ENCODE data around the gene CERS4.
A peak's percentile ranks its signal among the peaks of the same experiment; 100 is the strongest.

CERS4 gene, protein sequence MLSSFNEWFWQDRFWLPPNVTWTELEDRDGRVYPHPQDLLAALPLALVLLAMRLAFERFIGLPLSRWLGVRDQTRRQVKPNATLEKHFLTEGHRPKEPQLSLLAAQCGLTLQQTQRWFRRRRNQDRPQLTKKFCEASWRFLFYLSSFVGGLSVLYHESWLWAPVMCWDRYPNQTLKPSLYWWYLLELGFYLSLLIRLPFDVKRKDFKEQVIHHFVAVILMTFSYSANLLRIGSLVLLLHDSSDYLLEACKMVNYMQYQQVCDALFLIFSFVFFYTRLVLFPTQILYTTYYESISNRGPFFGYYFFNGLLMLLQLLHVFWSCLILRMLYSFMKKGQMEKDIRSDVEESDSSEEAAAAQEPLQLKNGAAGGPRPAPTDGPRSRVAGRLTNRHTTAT

DNA sequence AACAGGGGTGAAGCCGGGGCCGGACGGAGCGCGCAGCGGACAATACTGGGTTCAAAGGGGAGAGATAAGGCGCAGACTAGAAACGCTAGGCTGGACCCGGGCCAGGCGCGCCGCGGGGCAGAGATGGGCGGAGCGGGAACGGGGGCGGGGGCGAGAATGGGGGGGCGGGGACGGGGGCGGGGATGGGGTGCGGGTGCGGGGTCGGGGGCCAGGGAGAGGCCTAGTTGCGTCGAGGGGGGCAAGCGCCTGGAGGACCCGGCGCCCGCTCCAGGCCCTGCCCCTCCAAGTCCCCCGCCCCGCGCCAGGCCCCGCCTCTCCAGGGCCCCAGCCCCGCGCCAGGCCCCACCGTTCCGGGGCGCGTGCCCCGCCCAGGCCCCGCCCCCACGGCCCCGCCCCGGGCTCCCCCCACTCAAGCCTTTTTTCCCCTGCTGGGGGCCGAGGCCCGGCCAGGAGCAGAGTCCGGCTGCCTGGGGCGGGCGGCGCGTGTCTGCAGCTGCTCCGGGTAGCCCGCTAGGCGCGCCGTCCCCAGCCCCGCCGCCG, at the start of gene CERS4:
TSS of gene CERS4 (plus strand) at position 449 of the 540 bp plus-strand sequence. CDS start 41,707 bp downstream, outside the sequence.
- Histone ChIP-seq H3K9ac (ENCODE audit: low read depth, low read length) (no peak within 1 kb of the TSS), H3K27ac (ENCODE audit: low read length) (no peak within 1 kb of the TSS), H3K9me3 (ENCODE audit: insufficient read depth, low read length, severe bottlenecking) (no peaks in the 10 kb centered on the region), H4K20me1 (ENCODE audit: insufficient read depth, low read length) (0 out of 2 replicates have a peak, but pooled peaks cover 3% of the 10 kb centered on the region), H3K4me3 (ENCODE audit: low read depth in 1 of 2, low read length in 2 of 2) (no peak within 1 kb of the TSS), H2AFZ (ENCODE audit: low read depth, low read length) (no peak within 1 kb of the TSS), H3K36me3 (ENCODE audit: insufficient read depth, low read length) (no peaks in the 10 kb centered on the region), H3K79me2 (ENCODE audit: insufficient read depth, low read length) (no peaks in the 10 kb centered on the region), H3K4me1 (ENCODE audit: insufficient read depth, low read length) (no peaks in the 10 kb centered on the region), H3K27me3 (ENCODE audit: insufficient read depth, low read length, poor library complexity) (no peaks in the 10 kb centered on the region), H3K4me2 (ENCODE audit: insufficient read depth, low read length) (no peak within 1 kb of the TSS)
- DNase-seq = no peak
- ATAC-seq (ENCODE audit: insufficient read depth, low read depth) = no peak
- TF ChIP-seq, protein P1, sequence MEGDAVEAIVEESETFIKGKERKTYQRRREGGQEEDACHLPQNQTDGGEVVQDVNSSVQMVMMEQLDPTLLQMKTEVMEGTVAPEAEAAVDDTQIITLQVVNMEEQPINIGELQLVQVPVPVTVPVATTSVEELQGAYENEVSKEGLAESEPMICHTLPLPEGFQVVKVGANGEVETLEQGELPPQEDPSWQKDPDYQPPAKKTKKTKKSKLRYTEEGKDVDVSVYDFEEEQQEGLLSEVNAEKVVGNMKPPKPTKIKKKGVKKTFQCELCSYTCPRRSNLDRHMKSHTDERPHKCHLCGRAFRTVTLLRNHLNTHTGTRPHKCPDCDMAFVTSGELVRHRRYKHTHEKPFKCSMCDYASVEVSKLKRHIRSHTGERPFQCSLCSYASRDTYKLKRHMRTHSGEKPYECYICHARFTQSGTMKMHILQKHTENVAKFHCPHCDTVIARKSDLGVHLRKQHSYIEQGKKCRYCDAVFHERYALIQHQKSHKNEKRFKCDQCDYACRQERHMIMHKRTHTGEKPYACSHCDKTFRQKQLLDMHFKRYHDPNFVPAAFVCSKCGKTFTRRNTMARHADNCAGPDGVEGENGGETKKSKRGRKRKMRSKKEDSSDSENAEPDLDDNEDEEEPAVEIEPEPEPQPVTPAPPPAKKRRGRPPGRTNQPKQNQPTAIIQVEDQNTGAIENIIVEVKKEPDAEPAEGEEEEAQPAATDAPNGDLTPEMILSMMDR (IDR thresholded peaks at IDR 0.05; ENCODE audit: borderline replicate concordance, extremely low read depth, low read length, poor library complexity, severe bottlenecking) = no peak
- TF ChIP-seq EZH2 (IDR thresholded peaks at IDR 0.05; ENCODE audit: borderline replicate concordance, low read depth, low read length, severe bottlenecking) = no peak

DNA sequence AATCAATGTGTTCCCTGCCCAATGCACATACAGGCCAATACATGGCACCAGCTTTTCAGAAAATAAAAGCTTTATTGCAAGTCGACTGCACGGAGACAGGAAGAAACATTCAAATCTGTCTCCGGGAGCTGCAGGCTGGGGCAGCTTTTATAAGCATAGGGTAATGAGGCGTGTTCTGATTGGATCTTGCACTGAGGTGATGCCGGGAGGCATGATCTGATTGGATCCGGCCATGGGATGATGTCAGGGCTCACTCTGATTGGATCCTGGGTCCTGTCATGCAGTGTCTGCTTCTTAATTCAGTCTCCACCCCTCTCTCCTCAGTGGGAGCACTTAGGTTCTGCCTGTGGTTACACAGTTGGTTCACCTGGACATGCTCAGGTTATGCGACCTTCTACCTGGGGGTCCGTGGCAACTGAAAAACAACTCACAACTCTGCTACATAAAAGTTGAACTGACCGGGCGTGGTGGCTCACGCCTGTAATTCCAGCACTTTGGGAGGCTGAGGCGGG, 48.0 kb upstream of the CERS4 start:
- H3K36me3 ChIP-seq (ENCODE audit: insufficient read depth, low read length) = no peaks in the 10 kb centered on the region
- peak; percentile 80 for ATAC-seq (ENCODE audit: insufficient read depth, low read depth)
- H2AFZ ChIP-seq (ENCODE audit: low read depth, low read length) = no peak overlapping the region
- peaks cover 8% of the 10 kb centered on the region for H3K4me1 ChIP-seq (ENCODE audit: insufficient read depth, low read length)
- H3K27me3 ChIP-seq (ENCODE audit: insufficient read depth, low read length, poor library complexity) = no peaks in the 10 kb centered on the region
- no peak overlapping the region for H3K9ac ChIP-seq (ENCODE audit: low read depth, low read length)
- DNase-seq = peak; percentile 54
- H4K20me1 ChIP-seq (ENCODE audit: insufficient read depth, low read length) = no peaks in the 10 kb centered on the region
- H3K4me2 ChIP-seq (ENCODE audit: insufficient read depth, low read length) = no peak overlapping the region
- 0 out of 2 replicates have a peak overlapping the region, but pooled peaks have one; percentile 40 for H3K27ac ChIP-seq (ENCODE audit: low read length)
- H3K79me2 ChIP-seq (ENCODE audit: insufficient read depth, low read length) = no peaks in the 10 kb centered on the region
- no peak overlapping the region for H3K4me3 ChIP-seq (ENCODE audit: low read depth in 1 of 2, low read length in 2 of 2)
- TF ChIP-seq, protein P1 (IDR thresholded peaks at IDR 0.05; ENCODE audit: borderline replicate concordance, extremely low read depth, low read length, poor library complexity, severe bottlenecking) = no peak
- no peak for TF ChIP-seq EZH2 (IDR thresholded peaks at IDR 0.05; ENCODE audit: borderline replicate concordance, low read depth, low read length, severe bottlenecking)
- H3K9me3 ChIP-seq (ENCODE audit: insufficient read depth, low read length, severe bottlenecking) = no peaks in the 10 kb centered on the region

DNA sequence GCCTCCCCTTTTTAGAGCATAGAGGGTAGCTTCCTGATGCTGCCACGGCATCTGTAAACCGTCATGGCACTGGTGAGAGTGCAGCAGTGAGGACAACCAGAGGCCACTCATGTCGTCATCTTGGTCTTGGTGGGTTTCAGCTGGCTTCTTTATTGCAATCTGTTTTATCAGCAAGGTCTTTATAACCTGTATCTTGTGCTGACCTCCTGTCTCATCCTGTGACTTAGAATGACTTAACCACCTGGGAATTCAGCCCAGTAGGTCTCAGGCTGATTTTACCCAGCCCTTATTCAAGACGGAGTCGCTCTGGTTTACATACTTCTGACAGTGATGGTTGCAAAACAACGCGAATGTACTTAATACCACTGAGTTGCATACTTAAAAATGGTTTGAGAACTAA, 45.4 kb upstream of the CERS4 start:
- Histone ChIP-seq H3K4me3 (ENCODE audit: low read depth in 1 of 2, low read length in 2 of 2) (no peak overlapping the region), H4K20me1 (ENCODE audit: insufficient read depth, low read length) (no peaks in the 10 kb centered on the region), H3K27ac (ENCODE audit: low read length) (no peak overlapping the region), H3K9me3 (ENCODE audit: insufficient read depth, low read length, severe bottlenecking) (no peaks in the 10 kb centered on the region), H3K36me3 (ENCODE audit: insufficient read depth, low read length) (no peaks in the 10 kb centered on the region), H3K9ac (ENCODE audit: low read depth, low read length) (no peak overlapping the region), H3K4me2 (ENCODE audit: insufficient read depth, low read length) (no peak overlapping the region), H3K27me3 (ENCODE audit: insufficient read depth, low read length, poor library complexity) (no peaks in the 10 kb centered on the region), H3K79me2 (ENCODE audit: insufficient read depth, low read length) (no peaks in the 10 kb centered on the region), H2AFZ (ENCODE audit: low read depth, low read length) (no peak overlapping the region), H3K4me1 (ENCODE audit: insufficient read depth, low read length) (peaks cover 8% of the 10 kb centered on the region)
- TF ChIP-seq, protein P1 (IDR thresholded peaks at IDR 0.05; ENCODE audit: borderline replicate concordance, extremely low read depth, low read length, poor library complexity, severe bottlenecking) = no peak
- TF ChIP-seq EZH2 (IDR thresholded peaks at IDR 0.05; ENCODE audit: borderline replicate concordance, low read depth, low read length, severe bottlenecking) = no peak
- DNase-seq (no peak), ATAC-seq (ENCODE audit: insufficient read depth, low read depth) (no peak)

Data from DND-41 (cell line).